OCI-LY1 (cell line): ENCODE measurements around the gene MYADML2.
"Not testable (repeated sequence)": the region's sequence is repeated elsewhere in the genome, so short reads cannot be mapped to it uniquely, and the experiment has no call there.

Experiments used
- H2AFZ ChIP-seq: fragments of 200-600 bp; sonication (generic), shearing (Covaris generic); 2 replicates; pipeline ENCODE4 v1.6.0; 2014; ENCODE audit warnings: antibody characterized with exemption, mild to moderate bottlenecking, low read length
- H3F3A ChIP-seq: fragments of 200-600 bp; sonication (generic), shearing (Covaris generic); 2 replicates; pipeline ENCODE4 v1.6.0; 2014; ENCODE audit warnings: mild to moderate bottlenecking, antibody characterized with exemption, low read length, moderate library complexity; ENCODE audit not compliant: insufficient read depth
- H3K27ac ChIP-seq: fragments of 200-600 bp; sonication (generic); 2 replicates; pipeline ENCODE4 v1.5.1; 2014; ENCODE audit warnings: low read length, mixed run types, mild to moderate bottlenecking, low read depth; ENCODE audit not compliant: poor library complexity, severe bottlenecking
- H3K27me3 ChIP-seq: fragments of 200-600 bp; sonication (generic); 2 replicates; pipeline ENCODE4 v1.6.0; 2014; ENCODE audit warnings: antibody characterized with exemption, mild to moderate bottlenecking, low read length, moderate library complexity; ENCODE audit not compliant: insufficient read depth
- H3K36me3 ChIP-seq: fragments of 200-600 bp; sonication (generic); 2 replicates; pipeline ENCODE4 v1.6.1; 2014; ENCODE audit warnings: mild to moderate bottlenecking, antibody characterized with exemption, low read length, moderate library complexity, mixed read lengths; ENCODE audit not compliant: insufficient read depth
- H3K4me1 ChIP-seq: fragments of 200-600 bp; sonication (generic); 2 replicates; pipeline ENCODE4 v1.5.1; 2014; ENCODE audit warnings: mild to moderate bottlenecking, low read length, moderate library complexity; ENCODE audit not compliant: insufficient read depth, severe bottlenecking
- H3K4me2 ChIP-seq: fragments of 200-600 bp; sonication (generic), shearing (Covaris generic); 2 replicates; pipeline ENCODE4 v1.6.1; 2014; ENCODE audit warnings: low read length
- H3K4me3 ChIP-seq: fragments of 200-600 bp; sonication (generic); 2 replicates; pipeline ENCODE4 v1.5.1; 2014; ENCODE audit warnings: low read length, low read depth, mild to moderate bottlenecking, mixed read lengths; ENCODE audit not compliant: poor library complexity, severe bottlenecking
- H3K79me2 ChIP-seq: fragments of 200-600 bp; shearing (Covaris generic); 2 replicates; pipeline ENCODE4 v1.6.1; 2016; ENCODE audit warnings: mixed run types, low read length, mixed read lengths; ENCODE audit not compliant: insufficient read depth
- H3K9ac ChIP-seq: fragments of 200-600 bp; sonication (generic), shearing (Covaris generic); 2 replicates; pipeline ENCODE4 v1.6.1; 2014; ENCODE audit warnings: mild to moderate bottlenecking, low read length, mixed read lengths
- H3K9me2 ChIP-seq: fragments of 200-600 bp; sonication (generic), shearing (Covaris generic); 2 replicates; pipeline ENCODE4 v1.6.1; 2014; ENCODE audit warnings: low read depth, mild to moderate bottlenecking, low read length, mixed read lengths
- H3K9me3 ChIP-seq: fragments of 200-600 bp; shearing (Covaris generic); 2 replicates; pipeline ENCODE4 v1.6.1; 2014; ENCODE audit warnings: low read length, mixed read lengths
- H4K20me1 ChIP-seq: fragments of 200-600 bp; sonication (generic), shearing (Covaris generic); 2 replicates; pipeline ENCODE4 v1.6.0; 2016; ENCODE audit warnings: mild to moderate bottlenecking, low read length; ENCODE audit not compliant: insufficient read depth
- CTCF ChIP-seq: fragments of 200-600 bp; sonication (generic), shearing (Covaris generic); IDR thresholded peaks from 2 replicates; pipeline ENCODE4 v1.5.1; 2017; ENCODE audit warnings: mild to moderate bottlenecking, antibody characterized with exemption, low read length, moderate library complexity, mixed read lengths
- EZH2 ChIP-seq: fragments of 200-600 bp; sonication (generic), shearing (Covaris generic); IDR thresholded peaks from 2 replicates; pipeline ENCODE4 v1.8.0; 2017; ENCODE audit warnings: borderline replicate concordance, mixed run types, mild to moderate bottlenecking, antibody characterized with exemption, low read length, moderate library complexity, mixed read lengths

The MYADML2 gene

GRCh38 chr17:81983011-81983638, 36.1 kb upstream of the MYADML2 start:
- H4K20me1 ChIP-seq: no peaks in the 10 kb centered on the region

GRCh38 chr17:81981511-81981910, 34.5 kb upstream of the MYADML2 start:
- not testable (repeated sequence) for H3K9ac ChIP-seq, H3K79me2 ChIP-seq, H4K20me1 ChIP-seq, H3K9me3 ChIP-seq, H2AFZ ChIP-seq, H3K27me3 ChIP-seq, H3K4me2 ChIP-seq, H3K4me3 ChIP-seq, H3K9me2 ChIP-seq, H3F3A ChIP-seq, H3K27ac ChIP-seq
- H3K4me1 ChIP-seq: peaks cover 14% of the 10 kb centered on the region
- H3K36me3 ChIP-seq: peaks cover 34% of the 10 kb centered on the region

More at GRCh38 chr17:81983011-81983638, 36.1 kb upstream of the MYADML2 start:
- H3K9ac ChIP-seq: no peak overlapping the region
- no peak overlapping the region for H2AFZ ChIP-seq
- H3K27me3 ChIP-seq: no peaks in the 10 kb centered on the region
- H3K4me2 ChIP-seq: no peak overlapping the region
- no peaks in the 10 kb centered on the region for H3K9me2 ChIP-seq
- no peak overlapping the region for H3K27ac ChIP-seq
- peaks cover 38% of the 10 kb centered on the region for H3K36me3 ChIP-seq
- H3K4me3 ChIP-seq: no peak overlapping the region
- no peak for TF ChIP-seq CTCF
- no peaks in the 10 kb centered on the region for H3F3A ChIP-seq
- H3K79me2 ChIP-seq: no peaks in the 10 kb centered on the region
- H3K4me1 ChIP-seq: peaks cover 8% of the 10 kb centered on the region
- no peaks in the 10 kb centered on the region for H3K9me3 ChIP-seq

GRCh38 chr17:81980707-81981343, 33.8 kb upstream of the MYADML2 start:
- Histone ChIP-seq H3F3A (no peaks in the 10 kb centered on the region), H3K4me2 (no peak overlapping the region)

More at GRCh38 chr17:81980707-81981343, 33.8 kb upstream of the MYADML2 start:
- H3K9me3 ChIP-seq: no peaks in the 10 kb centered on the region
- H2AFZ ChIP-seq: no peak overlapping the region
- H4K20me1 ChIP-seq: no peaks in the 10 kb centered on the region
- TF ChIP-seq EZH2 (no peak), CTCF (no peak)
- H3K27ac ChIP-seq: no peak overlapping the region
- no peak overlapping the region for H3K9ac ChIP-seq
- no peak overlapping the region for H3K4me3 ChIP-seq
- no peaks in the 10 kb centered on the region for H3K27me3 ChIP-seq
- peaks cover 17% of the 10 kb centered on the region for H3K4me1 ChIP-seq
- H3K79me2 ChIP-seq: no peaks in the 10 kb centered on the region
- H3K9me2 ChIP-seq: no peaks in the 10 kb centered on the region
- H3K36me3 ChIP-seq: peaks cover 31% of the 10 kb centered on the region
